Measurements from ENCODE around the gene HOXB9. TPM values are rescaled to one million over a fixed set of nuclear protein-coding genes. Genes with fewer than 3 reads are reported as not detected.

HOXB9 gene
- total and polyA plus RNA-seq, 2 of the 13 experiments (the other 11 are each of a cell fraction or from before 2014, with no cell fraction given) = not detected

- TF ChIP-seq, protein P1, sequence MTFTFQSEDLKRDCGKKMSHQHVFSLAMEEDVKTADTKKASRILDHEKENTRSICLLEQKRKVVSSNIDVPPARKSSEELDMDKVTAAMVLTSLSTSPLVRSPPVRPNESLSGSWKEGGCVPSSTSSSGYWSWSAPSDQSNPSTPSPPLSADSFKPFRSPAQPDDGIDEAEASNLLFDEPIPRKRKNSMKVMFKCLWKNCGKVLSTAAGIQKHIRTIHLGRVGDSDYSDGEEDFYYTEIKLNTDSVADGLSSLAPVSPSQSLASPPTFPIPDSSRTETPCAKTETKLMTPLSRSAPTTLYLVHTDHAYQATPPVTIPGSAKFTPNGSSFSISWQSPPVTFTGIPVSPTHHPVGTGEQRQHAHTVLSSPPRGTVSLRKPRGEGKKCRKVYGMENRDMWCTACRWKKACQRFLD (CRISPR knock-in tag; IDR thresholded peaks at IDR 0.05; ENCODE audit: borderline replicate concordance) = no peak
- TF ChIP-seq HDAC6 (IDR thresholded peaks at IDR 0.05; ENCODE audit: low read depth, low read length) (no peak), ZZZ3 (CRISPR knock-in tag; IDR thresholded peaks at IDR 0.05; ENCODE audit: borderline replicate concordance) (no peak), TEAD3 (CRISPR knock-in tag; optimal IDR thresholded peaks at IDR 0.05; ENCODE audit: borderline replicate concordance) (peak; percentile 30), MED8 (CRISPR knock-in tag; IDR thresholded peaks at IDR 0.05; ENCODE audit: insufficient replicate concordance) (no peak), PITX1 (CRISPR knock-in tag; IDR thresholded peaks at IDR 0.05) (no peak), SRSF9 (IDR thresholded peaks at IDR 0.05; ENCODE audit: borderline replicate concordance, insufficient read depth, low read depth, low read length, poor library complexity, severe bottlenecking) (no peak), ZGPAT (CRISPR knock-in tag; IDR thresholded peaks at IDR 0.05) (0 out of 2 replicates have a peak, but pooled peaks have one; percentile 51), NKX3-1 (CRISPR knock-in tag; IDR thresholded peaks at IDR 0.05) (no peak), ATF4 (CRISPR knock-in tag; IDR thresholded peaks at IDR 0.05) (no peak), CENPT (CRISPR knock-in tag; IDR thresholded peaks at IDR 0.05; ENCODE audit: low read depth) (no peak), DRAP1 (CRISPR knock-in tag; IDR thresholded peaks at IDR 0.05) (peak; percentile 51; the same call in 1 of the 2 replicates), POGK (CRISPR knock-in tag; conservative IDR thresholded peaks at IDR 0.05) (no peak), REL (CRISPR knock-in tag; conservative IDR thresholded peaks at IDR 0.05) (no peak), RELA (CRISPR knock-in tag; IDR thresholded peaks at IDR 0.05) (peak; percentile 67; the same call in 1 of the 2 replicates), KAT2B (IDR thresholded peaks at IDR 0.05; ENCODE audit: borderline replicate concordance, low read depth, low read length) (no peak), SP4 (CRISPR knock-in tag; IDR thresholded peaks at IDR 0.05) (no peak), ZFP62 (CRISPR knock-in tag; IDR thresholded peaks at IDR 0.05) (no peak), SKI (IDR thresholded peaks at IDR 0.05; ENCODE audit: partially characterized antibody) (no peak), ZNF891 (CRISPR knock-in tag; IDR thresholded peaks at IDR 0.05) (no peak), GABPB1 (CRISPR knock-in tag; IDR thresholded peaks at IDR 0.05) (0 out of 2 replicates have a peak, but pooled peaks have one; percentile 28)
- TF ChIP-seq, protein P2, sequence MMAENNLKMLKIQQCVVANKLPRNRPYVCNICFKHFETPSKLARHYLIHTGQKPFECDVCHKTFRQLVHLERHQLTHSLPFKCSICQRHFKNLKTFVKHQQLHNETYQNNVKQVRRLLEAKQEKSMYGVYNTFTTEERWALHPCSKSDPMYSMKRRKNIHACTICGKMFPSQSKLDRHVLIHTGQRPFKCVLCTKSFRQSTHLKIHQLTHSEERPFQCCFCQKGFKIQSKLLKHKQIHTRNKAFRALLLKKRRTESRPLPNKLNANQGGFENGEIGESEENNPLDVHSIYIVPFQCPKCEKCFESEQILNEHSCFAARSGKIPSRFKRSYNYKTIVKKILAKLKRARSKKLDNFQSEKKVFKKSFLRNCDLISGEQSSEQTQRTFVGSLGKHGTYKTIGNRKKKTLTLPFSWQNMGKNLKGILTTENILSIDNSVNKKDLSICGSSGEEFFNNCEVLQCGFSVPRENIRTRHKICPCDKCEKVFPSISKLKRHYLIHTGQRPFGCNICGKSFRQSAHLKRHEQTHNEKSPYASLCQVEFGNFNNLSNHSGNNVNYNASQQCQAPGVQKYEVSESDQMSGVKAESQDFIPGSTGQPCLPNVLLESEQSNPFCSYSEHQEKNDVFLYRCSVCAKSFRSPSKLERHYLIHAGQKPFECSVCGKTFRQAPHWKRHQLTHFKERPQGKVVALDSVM (CRISPR knock-in tag; IDR thresholded peaks at IDR 0.05) = no peak
Observed at GRCh38 chr17:48618256-48618896, 7.8 kb downstream of the HOXB9 start (continued).

Measured in HepG2 (cell line).